GM19395 (cell line): ENCODE data around the gene SHCBP1.
"Not testable (repeated sequence)": the region's sequence is repeated elsewhere in the genome, so short reads cannot be mapped to it uniquely, and the experiment has no call there.

Experiments used
- ATAC-seq: cut with Tn5 transposase; IDR thresholded peaks from one replicate; pipeline ENCODE4 v1.9.1; 2021; ENCODE audit warnings: mild to moderate bottlenecking, moderate library complexity; ENCODE audit not compliant: unreplicated experiment

Gene SHCBP1

GRCh38 chr16:46621006-46621933 lies at the start of gene SHCBP1:
SHCBP1 (minus strand) TSS chr16:46621379; CDS start chr16:46621359, 20 bp downstream.
- peak; percentile 96 for ATAC-seq

GRCh38 chr16:46662123-46662522 lies 40.9 kb upstream of the SHCBP1 start:
- no peak for ATAC-seq

- peak; percentile 96 for ATAC-seq
These were observed 37.7 kb upstream of the SHCBP1 start for GRCh38 chr16:46658925-46659324.

- ATAC-seq: no peak
These were observed 30.1 kb upstream of the SHCBP1 start for GRCh38 chr16:46651305-46651704.

GRCh38 chr16:46650254-46650623 lies 29.1 kb upstream of the SHCBP1 start:
- ATAC-seq: no peak

GRCh38 chr16:46649588-46650253 lies 28.5 kb upstream of the SHCBP1 start:
- ATAC-seq: no peak

- no peak for ATAC-seq
These were observed 27.5 kb upstream of the SHCBP1 start for GRCh38 chr16:46648656-46649055.

GRCh38 chr16:46638947-46639925 lies 18.1 kb upstream of the SHCBP1 start:
- ATAC-seq: no peak

- ATAC-seq: no peak
These were observed 11.9 kb upstream of the SHCBP1 start for GRCh38 chr16:46632778-46633733.

GRCh38 chr16:46629331-46630219 lies 8.4 kb upstream of the SHCBP1 start:
- no peak for ATAC-seq

- ATAC-seq: no peak
These were observed 6.6 kb upstream of the SHCBP1 start for GRCh38 chr16:46627746-46628145.

- not testable (repeated sequence) for ATAC-seq
These were observed 5.5 kb upstream of the SHCBP1 start for GRCh38 chr16:46626681-46627080.

- ATAC-seq: not testable (repeated sequence)
These were observed 3.7 kb upstream of the SHCBP1 start for GRCh38 chr16:46624862-46625261.

GRCh38 chr16:46623707-46624106 lies 2.5 kb upstream of the SHCBP1 start:
- ATAC-seq: not testable (repeated sequence)

GRCh38 chr16:46623246-46623645 lies 2.1 kb upstream of the SHCBP1 start:
- ATAC-seq: not testable (repeated sequence)

- ATAC-seq: no peak
These were observed 926 bp upstream of the SHCBP1 start for GRCh38 chr16:46621934-46622676.

GRCh38 chr16:46620266-46621005 lies 743 bp downstream of the SHCBP1 start:
- peak; percentile 15 for ATAC-seq
